K562 (cell line): ENCODE data around the gene GALNT12. TPM values are rescaled to one million over a fixed set of nuclear protein-coding genes. Genes with fewer than 3 reads are reported as not detected.
A peak's percentile ranks its signal among the peaks of the same experiment; 100 is the strongest.

Experiments used
- ARID1B ChIP-seq: fragments of 450-650 bp; IDR thresholded peaks from 2 replicates; pipeline ENCODE4 v1.6.1; 2016; ENCODE audit warnings: antibody characterized with exemption, mild to moderate bottlenecking, inconsistent platforms
- CHD2 ChIP-seq: IDR thresholded peaks from 2 replicates; pipeline ENCODE4 v1.6.1; 2011; ENCODE audit warnings: low read depth, low read length
- FOXA3 ChIP-seq, 2 experiments: fragments of 450-650 bp in 1 of 2; sonication (generic) in 1 of 2; formaldehyde crosslinking; IDR thresholded peaks in 1 of 2; conservative IDR thresholded peaks in 1 of 2; 2 replicates each; pipeline versions ENCODE4 v1.4.0 to v1.8.0; 2020 to 2022; ENCODE audit warnings: mild to moderate bottlenecking in 2 of 2, missing genetic modification reagents in 1 of 2
- MTA1 ChIP-seq: fragments of 450-650 bp; IDR thresholded peaks from 2 replicates; pipeline ENCODE4 v1.6.1; 2017; ENCODE audit warnings: borderline replicate concordance
- POLR3A ChIP-seq: IDR thresholded peaks from 2 replicates; pipeline ENCODE4 v1.6.1; 2011; ENCODE audit warnings: borderline replicate concordance, mild to moderate bottlenecking, moderate library complexity; ENCODE audit not compliant: insufficient read length, insufficient read depth; ENCODE audit errors: extremely low read depth
- PRDM10 ChIP-seq: fragments of 450-650 bp; IDR thresholded peaks from 2 replicates; pipeline ENCODE4 v1.6.1; 2018; ENCODE audit not compliant: partially characterized antibody
- RUNX1 ChIP-seq: sonication (generic); IDR thresholded peaks from 2 replicates; pipeline ENCODE4 v1.6.1; 2016; ENCODE audit warnings: antibody characterized with exemption, low read depth
- SMARCC2 ChIP-seq: fragments of 450-650 bp; IDR thresholded peaks from 2 replicates; pipeline ENCODE4 v1.6.1; 2017; ENCODE audit warnings: antibody characterized with exemption, moderate library complexity, mild to moderate bottlenecking, low read depth
- STAT5A ChIP-seq: IDR thresholded peaks from 2 replicates; pipeline ENCODE4 v1.6.1; 2012; ENCODE audit warnings: low read length, inconsistent platforms, borderline replicate concordance
- ZNF408 ChIP-seq: fragments of 250-450 bp; sonication (Bioruptor Pico); IDR thresholded peaks from 2 replicates; pipeline ENCODE4 v1.4.0; 2020; ENCODE audit warnings: low read depth, mild to moderate bottlenecking, moderate library complexity
- ZNF449 ChIP-seq: fragments of 250-450 bp; sonication (Bioruptor Pico); IDR thresholded peaks from 2 replicates; pipeline ENCODE4 v1.8.0; 2022; ENCODE audit warnings: moderate library complexity, mild to moderate bottlenecking, inconsistent platforms
- ZNF699 ChIP-seq: fragments of 250-450 bp; sonication (Bioruptor Pico); IDR thresholded peaks from 2 replicates; pipeline ENCODE4 v1.8.0; 2021; ENCODE audit warnings: mild to moderate bottlenecking, moderate library complexity; ENCODE audit not compliant: insufficient replicate concordance
- ZNF785 ChIP-seq: fragments of 250-450 bp; sonication (Bioruptor Pico); IDR thresholded peaks from 2 replicates; pipeline ENCODE4 v1.4.0; 2020; ENCODE audit warnings: mild to moderate bottlenecking
- polyA plus RNA-seq, 8 experiments: library from polyadenylated mRNA; depleted of rRNA in 4 of 8; stranded (reverse) in 5 of 8; unstranded in 3 of 8; fragments of >200 nt; fragmentation: Nextera tagmentation in 2 of 8; fragmentation: Illumina TruSeq in 1 of 8; extraction: Ambion mirVana in 2 of 8; extraction: Trizol in 1 of 8; gene quantifications; 2 replicates each; pipeline versions ENCODE4 v1.2.1 to v1.2.3, GENCODE V29; 2011 to 2014; ENCODE audit warnings: inconsistent platforms in 1 of 8, missing spikeins in 1 of 8
- total RNA-seq, 7 experiments: library from RNA; depleted of rRNA in 6 of 7; stranded (reverse); fragments of >200 nt in 6 of 7; fragmentation: Illumina TruSeq in 2 of 7; extraction: Trizol in 2 of 7; gene quantifications; 2 replicates each; pipeline versions ENCODE4 v1.2.1 to v1.2.3, GENCODE V29; 2011 to 2021; ENCODE audit warnings: low replicate concordance in 1 of 7
- TF ChIP-seq, protein P1 (sequence below), 3 experiments: fragments of 200-800 bp in 1 of 3; fragments of 250-450 bp in 1 of 3; fragments of 450-650 bp in 1 of 3; sonication (Bioruptor Pico) in 1 of 3; sonication (Bioruptor generic) in 1 of 3; formaldehyde crosslinking in 1 of 3; IDR thresholded peaks; 2 replicates each; pipeline versions ENCODE4 v1.6.1 to v1.8.0; 2016 to 2022; ENCODE audit warnings: mild to moderate bottlenecking in 2 of 3, missing genetic modification characterization in 2 of 3, missing compliant biosample characterization in 1 of 3, moderate library complexity in 1 of 3
- TF ChIP-seq, protein P2 (sequence below): sonication (generic); formaldehyde crosslinking; IDR thresholded peaks from 2 replicates; pipeline ENCODE4 v1.9.0; 2022; ENCODE audit warnings: mild to moderate bottlenecking, missing genetic modification reagents
- TF ChIP-seq, protein P3 (sequence below): sonication (generic); formaldehyde crosslinking; IDR thresholded peaks from 2 replicates; pipeline ENCODE4 v1.8.0; 2022; ENCODE audit warnings: mild to moderate bottlenecking, missing genetic modification reagents

Gene GALNT12
- total and polyA plus RNA-seq, 9 of the 15 experiments (the other 6 are each of a cell fraction or from before 2014, with no cell fraction given), result 29.7 to 82.9 (median 44.2) TPM

DNA sequence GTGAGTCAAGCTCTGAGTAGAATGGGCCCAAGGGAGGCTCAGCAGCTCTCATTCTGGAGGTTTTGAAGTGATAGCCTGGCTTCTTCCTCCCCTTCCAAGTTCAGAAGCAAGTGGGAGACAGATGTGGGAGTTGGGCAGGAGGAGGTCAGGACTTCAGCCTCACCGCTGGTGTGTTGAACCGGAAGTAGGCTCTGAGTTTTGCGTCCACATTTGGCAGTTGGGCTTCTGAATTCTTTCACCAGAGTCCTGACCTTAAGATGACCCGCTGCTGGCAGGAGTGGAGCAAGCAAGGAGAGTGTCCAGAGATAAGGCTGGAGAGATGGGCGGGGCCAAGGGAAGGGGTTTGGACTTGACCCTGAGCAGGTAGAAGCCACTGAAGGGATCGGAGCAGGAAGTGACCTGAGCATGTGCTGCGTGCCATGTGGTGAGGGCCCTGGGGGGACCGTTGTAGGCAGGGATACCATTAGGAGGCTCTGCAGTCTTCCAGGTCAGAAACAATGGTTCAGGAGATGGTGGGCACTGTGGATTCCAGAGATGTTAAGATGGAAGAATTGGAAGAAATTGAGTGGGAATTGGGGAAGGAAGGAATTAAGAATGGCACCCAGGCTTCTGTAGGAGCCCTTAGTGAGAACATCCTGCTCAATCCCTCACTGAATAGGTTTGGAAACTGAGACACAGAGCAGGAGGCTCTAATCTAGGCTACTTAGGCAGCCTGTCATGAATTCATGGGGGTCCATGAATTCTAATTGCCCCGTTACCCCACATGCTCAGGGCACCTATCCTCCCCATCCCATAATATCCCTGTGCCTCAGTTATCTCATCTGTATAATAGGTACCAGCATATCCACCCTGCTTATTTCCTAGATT, 25.9 kb downstream of the GALNT12 start (continued):
- TF ChIP-seq, protein P1, sequence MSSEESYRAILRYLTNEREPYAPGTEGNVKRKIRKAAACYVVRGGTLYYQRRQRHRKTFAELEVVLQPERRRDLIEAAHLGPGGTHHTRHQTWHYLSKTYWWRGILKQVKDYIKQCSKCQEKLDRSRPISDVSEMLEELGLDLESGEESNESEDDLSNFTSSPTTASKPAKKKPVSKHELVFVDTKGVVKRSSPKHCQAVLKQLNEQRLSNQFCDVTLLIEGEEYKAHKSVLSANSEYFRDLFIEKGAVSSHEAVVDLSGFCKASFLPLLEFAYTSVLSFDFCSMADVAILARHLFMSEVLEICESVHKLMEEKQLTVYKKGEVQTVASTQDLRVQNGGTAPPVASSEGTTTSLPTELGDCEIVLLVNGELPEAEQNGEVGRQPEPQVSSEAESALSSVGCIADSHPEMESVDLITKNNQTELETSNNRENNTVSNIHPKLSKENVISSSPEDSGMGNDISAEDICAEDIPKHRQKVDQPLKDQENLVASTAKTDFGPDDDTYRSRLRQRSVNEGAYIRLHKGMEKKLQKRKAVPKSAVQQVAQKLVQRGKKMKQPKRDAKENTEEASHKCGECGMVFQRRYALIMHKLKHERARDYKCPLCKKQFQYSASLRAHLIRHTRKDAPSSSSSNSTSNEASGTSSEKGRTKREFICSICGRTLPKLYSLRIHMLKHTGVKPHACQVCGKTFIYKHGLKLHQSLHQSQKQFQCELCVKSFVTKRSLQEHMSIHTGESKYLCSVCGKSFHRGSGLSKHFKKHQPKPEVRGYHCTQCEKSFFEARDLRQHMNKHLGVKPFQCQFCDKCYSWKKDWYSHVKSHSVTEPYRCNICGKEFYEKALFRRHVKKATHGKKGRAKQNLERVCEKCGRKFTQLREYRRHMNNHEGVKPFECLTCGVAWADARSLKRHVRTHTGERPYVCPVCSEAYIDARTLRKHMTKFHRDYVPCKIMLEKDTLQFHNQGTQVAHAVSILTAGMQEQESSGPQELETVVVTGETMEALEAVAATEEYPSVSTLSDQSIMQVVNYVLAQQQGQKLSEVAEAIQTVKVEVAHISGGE (CRISPR knock-in tag; IDR thresholded peaks at IDR 0.05), result peak in 1 of 3 experiments; percentile 85; a peak in 2 of 6 replicates
- TF ChIP-seq, protein P2, sequence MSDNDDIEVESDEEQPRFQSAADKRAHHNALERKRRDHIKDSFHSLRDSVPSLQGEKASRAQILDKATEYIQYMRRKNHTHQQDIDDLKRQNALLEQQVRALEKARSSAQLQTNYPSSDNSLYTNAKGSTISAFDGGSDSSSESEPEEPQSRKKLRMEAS (CRISPR knock-in tag), result peak; percentile 99
- no peak for TF ChIP-seq ZNF699 (CRISPR knock-in tag)
- no peak for TF ChIP-seq SMARCC2
- no peak for TF ChIP-seq ZNF408 (CRISPR knock-in tag)
- TF ChIP-seq, protein P3, sequence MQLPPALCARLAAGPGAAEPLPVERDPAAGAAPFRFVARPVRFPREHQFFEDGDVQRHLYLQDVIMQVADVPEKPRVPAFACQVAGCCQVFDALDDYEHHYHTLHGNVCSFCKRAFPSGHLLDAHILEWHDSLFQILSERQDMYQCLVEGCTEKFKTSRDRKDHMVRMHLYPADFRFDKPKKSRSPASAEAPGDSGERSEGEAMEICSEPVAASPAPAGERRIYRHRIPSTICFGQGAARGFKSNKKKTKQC (CRISPR knock-in tag), result no peak
- TF ChIP-seq STAT5A, result peak; percentile 46; the same call in 1 of the 2 replicates
- peak; percentile 89 for TF ChIP-seq ARID1B
- no peak for TF ChIP-seq RUNX1
- TF ChIP-seq FOXA3 (CRISPR knock-in tag; conservative IDR thresholded peaks at IDR 0.05 in 1 of 2, IDR thresholded peaks at IDR 0.05 in 1 of 2), result peak in 1 of 2 experiments; percentile 78; a peak in 1 of 4 replicates
- TF ChIP-seq POLR3A, result no peak
- TF ChIP-seq MTA1, result peak; percentile 53; the same call in 1 of the 2 replicates
- no peak for TF ChIP-seq ZNF785 (CRISPR knock-in tag)
- 0 out of 2 replicates have a peak, but pooled peaks have one; percentile 15 for TF ChIP-seq CHD2
- TF ChIP-seq ZNF449 (CRISPR knock-in tag), result no peak
- TF ChIP-seq PRDM10, result peak; percentile 67
